ENCODE results near the gene NPRL2. TPM values are rescaled to one million over a fixed set of nuclear protein-coding genes. Genes with fewer than 3 reads are reported as not detected.
A peak's percentile ranks its signal among the peaks of the same experiment; 100 is the strongest.

The NPRL2 gene
- total and polyA plus RNA-seq, 9 of the 15 experiments (the other 6 are each of a cell fraction or from before 2014, with no cell fraction given) = 17.4 to 40.4 (median 24.4) TPM

DNA sequence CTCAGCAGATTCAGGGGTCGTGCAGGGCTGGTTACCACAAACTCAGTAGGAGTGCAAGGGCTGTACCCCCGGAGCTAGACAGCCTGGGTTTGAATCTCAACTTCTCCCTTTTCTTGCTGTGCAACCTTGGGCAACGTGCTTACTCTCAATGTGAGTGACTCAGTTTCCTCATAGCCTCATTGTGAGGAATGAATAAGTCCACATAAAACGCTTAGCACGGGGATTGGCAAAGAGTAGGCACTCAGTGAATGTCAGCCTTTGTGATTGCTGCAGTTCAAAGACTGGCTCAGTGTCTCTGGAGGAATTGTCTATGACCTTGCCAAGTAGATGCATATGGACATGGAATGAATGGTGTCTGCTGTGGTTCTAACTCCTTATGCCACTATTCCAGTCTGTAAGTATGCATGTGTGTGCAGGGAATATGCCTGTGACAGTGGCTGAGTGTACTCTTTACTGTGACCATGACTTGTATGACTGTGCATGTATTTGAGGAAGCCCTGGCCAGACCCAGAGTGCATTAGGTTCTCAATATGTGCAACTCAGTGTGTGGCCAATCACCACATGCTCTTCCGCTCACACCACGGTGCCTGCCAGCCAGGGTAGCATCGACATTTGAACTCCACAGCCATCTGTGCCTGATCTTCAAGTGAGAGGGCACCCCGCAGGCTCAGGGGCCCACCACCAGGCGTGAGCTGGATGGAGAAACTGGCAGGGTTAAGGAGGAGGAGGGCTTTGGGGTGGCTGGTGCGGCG is 50.5 kb downstream of the NPRL2 start (continued):
- TF ChIP-seq, protein P1, sequence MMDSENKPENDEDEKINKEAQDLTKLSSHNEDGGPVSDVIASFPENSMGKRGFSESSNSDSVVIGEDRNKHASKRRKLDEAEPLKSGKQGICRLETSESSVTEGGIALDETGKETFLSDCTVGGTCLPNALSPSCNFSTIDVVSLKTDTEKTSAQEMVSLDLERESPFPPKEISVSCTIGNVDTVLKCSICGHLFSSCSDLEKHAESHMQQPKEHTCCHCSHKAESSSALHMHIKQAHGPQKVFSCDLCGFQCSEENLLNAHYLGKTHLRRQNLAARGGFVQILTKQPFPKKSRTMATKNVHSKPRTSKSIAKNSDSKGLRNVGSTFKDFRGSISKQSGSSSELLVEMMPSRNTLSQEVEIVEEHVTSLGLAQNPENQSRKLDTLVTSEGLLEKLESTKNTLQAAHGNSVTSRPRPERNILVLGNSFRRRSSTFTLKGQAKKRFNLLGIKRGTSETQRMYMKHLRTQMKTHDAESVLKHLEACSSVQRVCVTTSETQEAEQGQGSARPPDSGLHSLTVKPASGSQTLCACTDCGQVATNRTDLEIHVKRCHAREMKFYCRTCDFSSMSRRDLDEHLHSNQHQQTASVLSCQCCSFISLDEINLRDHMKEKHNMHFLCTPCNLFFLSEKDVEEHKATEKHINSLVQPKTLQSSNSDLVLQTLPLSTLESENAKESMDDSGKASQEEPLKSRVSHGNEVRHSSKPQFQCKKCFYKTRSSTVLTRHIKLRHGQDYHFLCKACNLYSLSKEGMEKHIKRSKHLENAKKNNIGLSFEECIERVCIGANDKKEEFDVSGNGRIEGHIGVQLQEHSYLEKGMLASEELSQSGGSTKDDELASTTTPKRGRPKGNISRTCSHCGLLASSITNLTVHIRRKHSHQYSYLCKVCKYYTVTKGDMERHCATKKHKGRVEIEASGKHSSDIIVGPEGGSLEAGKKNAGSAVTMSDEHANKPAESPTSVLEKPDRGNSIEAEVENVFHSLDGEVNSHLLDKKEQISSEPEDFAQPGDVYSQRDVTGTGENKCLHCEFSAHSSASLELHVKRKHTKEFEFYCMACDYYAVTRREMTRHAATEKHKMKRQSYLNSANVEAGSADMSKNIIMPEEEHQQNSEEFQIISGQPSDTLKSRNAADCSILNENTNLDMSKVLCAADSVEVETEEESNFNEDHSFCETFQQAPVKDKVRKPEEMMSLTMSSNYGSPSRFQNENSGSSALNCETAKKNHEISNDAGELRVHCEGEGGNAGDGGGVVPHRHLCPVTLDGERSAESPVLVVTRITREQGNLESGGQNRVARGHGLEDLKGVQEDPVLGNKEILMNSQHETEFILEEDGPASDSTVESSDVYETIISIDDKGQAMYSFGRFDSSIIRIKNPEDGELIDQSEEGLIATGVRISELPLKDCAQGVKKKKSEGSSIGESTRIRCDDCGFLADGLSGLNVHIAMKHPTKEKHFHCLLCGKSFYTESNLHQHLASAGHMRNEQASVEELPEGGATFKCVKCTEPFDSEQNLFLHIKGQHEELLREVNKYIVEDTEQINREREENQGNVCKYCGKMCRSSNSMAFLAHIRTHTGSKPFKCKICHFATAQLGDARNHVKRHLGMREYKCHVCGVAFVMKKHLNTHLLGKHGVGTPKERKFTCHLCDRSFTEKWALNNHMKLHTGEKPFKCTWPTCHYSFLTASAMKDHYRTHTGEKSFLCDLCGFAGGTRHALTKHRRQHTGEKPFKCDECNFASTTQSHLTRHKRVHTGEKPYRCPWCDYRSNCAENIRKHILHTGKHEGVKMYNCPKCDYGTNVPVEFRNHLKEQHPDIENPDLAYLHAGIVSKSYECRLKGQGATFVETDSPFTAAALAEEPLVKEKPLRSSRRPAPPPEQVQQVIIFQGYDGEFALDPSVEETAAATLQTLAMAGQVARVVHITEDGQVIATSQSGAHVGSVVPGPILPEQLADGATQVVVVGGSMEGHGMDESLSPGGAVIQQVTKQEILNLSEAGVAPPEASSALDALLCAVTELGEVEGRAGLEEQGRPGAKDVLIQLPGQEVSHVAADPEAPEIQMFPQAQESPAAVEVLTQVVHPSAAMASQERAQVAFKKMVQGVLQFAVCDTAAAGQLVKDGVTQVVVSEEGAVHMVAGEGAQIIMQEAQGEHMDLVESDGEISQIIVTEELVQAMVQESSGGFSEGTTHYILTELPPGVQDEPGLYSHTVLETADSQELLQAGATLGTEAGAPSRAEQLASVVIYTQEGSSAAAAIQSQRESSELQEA (IDR thresholded peaks at IDR 0.05; ENCODE audit: low read depth) = no peak
- no peak for TF ChIP-seq TOE1 (IDR thresholded peaks at IDR 0.05; ENCODE audit: borderline replicate concordance)
- TF ChIP-seq TOE1 (CRISPR knock-in tag; IDR thresholded peaks at IDR 0.05; ENCODE audit: borderline replicate concordance, low read depth) = no peak
- TF ChIP-seq ZBTB17 (CRISPR knock-in tag; IDR thresholded peaks at IDR 0.05) = no peak
- no peak for TF ChIP-seq U2AF1 (optimal IDR thresholded peaks at IDR 0.05; ENCODE audit: low read depth, low read length)
- 0 out of 2 replicates have a peak, but pooled peaks have one; percentile 13 for TF ChIP-seq ZNF324 (CRISPR knock-in tag; IDR thresholded peaks at IDR 0.05)
- no peak for TF ChIP-seq MCM3 (IDR thresholded peaks at IDR 0.05)
- TF ChIP-seq, protein P2, sequence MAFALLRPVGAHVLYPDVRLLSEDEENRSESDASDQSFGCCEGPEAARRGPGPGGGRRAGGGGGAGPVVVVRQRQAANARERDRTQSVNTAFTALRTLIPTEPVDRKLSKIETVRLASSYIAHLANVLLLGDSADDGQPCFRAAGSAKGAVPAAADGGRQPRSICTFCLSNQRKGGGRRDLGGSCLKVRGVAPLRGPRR (CRISPR knock-in tag; IDR thresholded peaks at IDR 0.05) = peak; percentile 64; the same call in 1 of the 2 replicates
- no peak for TF ChIP-seq SFPQ (IDR thresholded peaks at IDR 0.05; ENCODE audit: low read depth, low read length)
- TF ChIP-seq, protein P3, sequence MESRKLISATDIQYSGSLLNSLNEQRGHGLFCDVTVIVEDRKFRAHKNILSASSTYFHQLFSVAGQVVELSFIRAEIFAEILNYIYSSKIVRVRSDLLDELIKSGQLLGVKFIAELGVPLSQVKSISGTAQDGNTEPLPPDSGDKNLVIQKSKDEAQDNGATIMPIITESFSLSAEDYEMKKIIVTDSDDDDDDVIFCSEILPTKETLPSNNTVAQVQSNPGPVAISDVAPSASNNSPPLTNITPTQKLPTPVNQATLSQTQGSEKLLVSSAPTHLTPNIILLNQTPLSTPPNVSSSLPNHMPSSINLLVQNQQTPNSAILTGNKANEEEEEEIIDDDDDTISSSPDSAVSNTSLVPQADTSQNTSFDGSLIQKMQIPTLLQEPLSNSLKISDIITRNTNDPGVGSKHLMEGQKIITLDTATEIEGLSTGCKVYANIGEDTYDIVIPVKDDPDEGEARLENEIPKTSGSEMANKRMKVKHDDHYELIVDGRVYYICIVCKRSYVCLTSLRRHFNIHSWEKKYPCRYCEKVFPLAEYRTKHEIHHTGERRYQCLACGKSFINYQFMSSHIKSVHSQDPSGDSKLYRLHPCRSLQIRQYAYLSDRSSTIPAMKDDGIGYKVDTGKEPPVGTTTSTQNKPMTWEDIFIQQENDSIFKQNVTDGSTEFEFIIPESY (CRISPR knock-in tag; IDR thresholded peaks at IDR 0.05) = peak; percentile 81; the same call in 1 of the 2 replicates
- peak; percentile 12 for TF ChIP-seq POLR2B (IDR thresholded peaks at IDR 0.05; ENCODE audit: low read depth, partially characterized antibody)
- TF ChIP-seq USF1 (CRISPR knock-in tag; IDR thresholded peaks at IDR 0.05) = peak; percentile 4; the same call in 1 of the 2 replicates
- no peak; the same call in 1 of the 2 replicates for TF ChIP-seq GABPA (tag; conservative IDR thresholded peaks at IDR 0.05; ENCODE audit: low read depth)

Measured in K562 (cell line).